ENCODE measurements around the gene GULP1.

Gene GULP1

GRCh38 chr2:188293601-188294351 is 2.1 kb downstream of the GULP1 start:
- no peak for DNase-seq

- DNase-seq = no peak
These were observed 2.8 kb downstream of the GULP1 start for GRCh38 chr2:188294352-188294926.

DNA sequence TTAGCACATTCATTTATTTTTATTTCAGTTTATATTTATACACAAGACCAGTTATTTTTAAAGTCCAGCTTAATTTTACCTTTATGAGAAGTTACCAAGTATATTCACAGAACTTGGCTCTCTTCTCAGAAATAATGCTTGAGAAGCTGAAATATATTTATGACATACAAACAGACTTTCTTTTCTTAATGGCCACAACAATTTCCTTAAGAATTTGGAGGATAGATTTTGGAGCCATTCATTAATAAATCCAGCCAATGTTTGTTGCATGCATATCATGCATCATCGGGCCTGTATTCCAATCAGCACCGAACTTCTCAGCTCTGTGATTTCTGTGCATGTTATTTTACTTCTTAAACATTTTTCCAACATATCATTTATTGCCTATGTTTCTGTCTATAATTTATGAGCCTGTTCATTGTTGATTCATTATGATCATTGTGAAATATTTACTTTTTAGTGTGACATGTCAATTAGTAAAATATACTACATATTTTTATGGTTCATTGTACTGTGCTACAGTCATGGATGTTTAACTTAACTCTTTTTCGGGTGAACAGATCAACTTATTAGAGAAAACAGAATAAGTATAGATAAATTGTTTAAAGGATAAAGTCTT is 3.5 kb downstream of the GULP1 start:
- no peak for DNase-seq

- DNase-seq = no peak
These were observed 6.3 kb downstream of the GULP1 start for GRCh38 chr2:188297978-188298377.

GRCh38 chr2:188298937-188299371 is 7.3 kb downstream of the GULP1 start:
- DNase-seq = peak; percentile 3

GRCh38 chr2:188303363-188304031 is 11.8 kb downstream of the GULP1 start:
- no peak for DNase-seq

- DNase-seq = no peak
These were observed 13.6 kb downstream of the GULP1 start for GRCh38 chr2:188305271-188305670.

DNA sequence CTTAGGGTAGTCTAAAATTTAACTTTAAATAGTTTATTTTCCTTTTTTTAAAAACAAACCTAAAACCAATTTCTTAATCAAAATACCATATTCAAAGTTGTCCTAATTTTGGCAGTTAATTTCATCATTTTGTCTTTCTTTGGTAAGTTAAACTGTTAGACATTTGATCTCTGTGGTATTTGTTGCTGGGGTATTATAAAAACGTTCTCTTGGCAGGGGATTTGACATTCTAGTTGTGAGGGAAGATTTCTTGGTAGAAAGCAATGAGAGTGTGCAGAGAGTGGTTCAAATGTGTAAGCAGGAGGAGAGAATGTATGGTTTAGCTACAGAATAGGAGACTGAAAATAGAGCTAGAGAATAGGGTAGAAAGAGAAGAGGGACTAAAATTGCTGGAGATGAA is 14.6 kb downstream of the GULP1 start:
- no peak for DNase-seq

DNA sequence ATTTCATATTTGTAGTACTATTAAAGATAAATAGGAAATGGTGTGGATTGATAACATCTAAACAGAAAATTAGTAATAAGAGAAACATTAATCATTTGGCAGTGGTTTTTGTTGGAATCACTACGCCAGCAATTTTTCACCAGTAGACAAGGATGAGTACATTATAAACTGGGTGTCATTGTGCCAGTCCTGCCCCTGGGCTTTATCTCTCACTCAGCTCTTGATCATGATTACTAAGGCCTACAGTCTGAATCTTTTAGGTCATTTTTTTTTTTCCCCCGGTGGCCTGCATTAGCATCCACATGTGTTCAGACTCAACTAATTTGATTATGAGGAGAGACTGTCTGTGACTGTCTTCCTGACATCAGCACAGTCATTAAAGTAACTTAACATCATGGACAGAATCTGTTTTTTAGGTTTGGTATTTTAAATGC is 16.2 kb downstream of the GULP1 start:
- DNase-seq = no peak

- DNase-seq = no peak
These were observed 16.8 kb downstream of the GULP1 start for GRCh38 chr2:188308483-188308882.

GRCh38 chr2:188309364-188309763 is 17.7 kb downstream of the GULP1 start:
- DNase-seq = no peak

DNA sequence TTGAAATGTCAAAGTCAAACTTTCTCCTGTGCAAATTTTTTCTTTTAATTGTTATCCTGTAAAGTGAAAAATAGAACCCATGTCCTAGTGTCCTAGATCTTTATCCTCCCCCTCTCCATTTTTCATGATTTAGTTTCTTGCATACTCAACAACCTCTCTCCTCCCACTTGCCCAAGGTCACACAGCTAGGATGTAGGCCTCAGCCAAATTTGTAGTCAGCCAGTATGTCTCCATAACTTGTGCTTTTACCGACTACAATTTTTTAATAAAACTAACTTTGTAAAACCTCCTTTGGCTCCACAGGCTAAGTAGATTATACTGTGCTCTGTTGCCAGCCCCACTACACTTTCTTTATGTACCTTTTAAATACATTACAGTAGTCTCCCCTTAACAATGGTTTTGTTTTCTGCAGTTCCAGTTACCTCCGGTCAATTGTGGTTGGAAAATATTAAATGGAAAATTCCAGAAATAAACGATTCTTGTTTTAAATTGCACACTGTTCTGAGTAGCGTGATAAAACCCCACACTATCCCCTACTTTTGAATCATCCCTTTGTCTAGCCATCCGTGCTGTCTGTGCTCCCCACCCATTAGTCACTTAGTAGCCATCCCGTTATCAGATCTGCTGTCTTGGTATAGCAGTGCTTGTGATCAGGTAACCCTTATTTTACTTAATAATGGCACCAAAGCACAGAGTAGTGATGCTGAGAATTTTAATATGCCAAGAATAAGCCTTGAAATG is 22.8 kb downstream of the GULP1 start:
- DNase-seq = no peak

- DNase-seq = no peak
These were observed 24.1 kb downstream of the GULP1 start for GRCh38 chr2:188315750-188316149.

GRCh38 chr2:188316342-188316741 is 24.7 kb downstream of the GULP1 start:
- DNase-seq = no peak

- no peak for DNase-seq
These were observed 25.2 kb downstream of the GULP1 start for GRCh38 chr2:188316791-188317423.

DNA sequence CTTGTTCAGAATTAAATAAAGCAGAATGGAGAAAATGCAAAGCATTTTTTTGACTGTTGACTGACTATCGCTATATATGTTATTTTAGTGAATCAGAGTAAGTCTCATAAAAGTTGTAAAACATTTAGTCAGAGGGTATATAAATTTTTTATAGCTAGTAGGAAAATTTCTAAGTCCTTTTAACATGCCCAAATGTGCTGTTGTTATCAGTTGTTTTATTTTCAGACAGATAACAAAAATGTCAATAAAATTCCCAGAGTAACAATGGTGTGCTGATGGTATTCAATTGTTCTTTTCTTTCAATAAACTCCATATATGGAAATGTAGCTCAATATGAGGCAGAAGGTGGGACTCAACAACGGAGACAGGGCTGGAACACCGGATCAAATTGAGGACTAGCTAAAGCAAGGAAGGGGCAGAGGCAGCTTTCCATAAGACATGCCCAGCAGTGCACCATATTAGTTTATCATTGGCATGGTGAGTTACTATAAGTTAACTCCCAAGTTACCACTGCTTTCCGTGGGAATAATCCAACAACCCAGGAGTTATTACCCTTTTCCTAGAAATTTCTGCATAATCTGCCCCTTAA is 26.6 kb downstream of the GULP1 start:
- DNase-seq = no peak

GRCh38 chr2:188319838-188320237 is 28.2 kb downstream of the GULP1 start:
- DNase-seq = no peak

DNA sequence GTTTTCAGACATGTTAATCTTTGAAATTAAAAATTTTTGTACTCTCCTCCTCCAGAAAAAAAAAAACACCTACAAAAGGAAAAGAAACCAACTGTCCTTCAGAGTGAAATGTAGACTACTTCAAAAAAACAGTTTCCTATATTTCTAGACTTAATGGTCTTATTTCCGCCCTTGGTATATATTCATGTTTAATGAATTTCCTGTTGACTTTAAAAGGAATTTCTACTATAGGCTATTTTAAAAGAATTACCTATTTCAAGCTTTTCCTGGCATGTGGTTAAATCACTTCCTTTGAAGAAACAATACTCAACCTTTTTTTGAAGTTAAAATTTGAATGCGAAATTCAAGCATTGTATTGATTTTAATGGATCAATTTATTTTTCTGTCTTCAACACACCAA is 29.2 kb downstream of the GULP1 start:
- DNase-seq = no peak

GRCh38 chr2:188322569-188323551 is 31.2 kb downstream of the GULP1 start:
- DNase-seq = no peak

GRCh38 chr2:188324067-188324466 is 32.4 kb downstream of the GULP1 start:
- no peak for DNase-seq

- DNase-seq = no peak
These were observed 34.6 kb downstream of the GULP1 start for GRCh38 chr2:188326290-188326668.
